Epithelial cell of proximal tubule (primary cell): ENCODE data around the gene ANKFN1. TPM values are rescaled to one million over a fixed set of nuclear protein-coding genes. Genes with fewer than 3 reads are reported as not detected.

Experiments
- DNase-seq: peaks from one replicate; pipeline ENCODE4 v3.0.0-alpha.2; 2011; ENCODE audit warnings: low read depth
- H3K4me3 ChIP-seq: 2 replicates; pipeline ENCODE4 v1.5.1; 2011; ENCODE audit warnings: low read depth, mild to moderate bottlenecking, low read length
- total RNA-seq: library from RNA; depleted of rRNA; stranded (reverse); fragments of >200 nt; gene quantifications from 2 replicates; pipeline ENCODE4 v1.2.3, GENCODE V29; 2015
- TF ChIP-seq, protein P1 (sequence below): conservative IDR thresholded peaks from 2 replicates; pipeline ENCODE4 v1.5.1; 2012; ENCODE audit warnings: low read depth, mild to moderate bottlenecking, low read length

ANKFN1 gene, protein sequence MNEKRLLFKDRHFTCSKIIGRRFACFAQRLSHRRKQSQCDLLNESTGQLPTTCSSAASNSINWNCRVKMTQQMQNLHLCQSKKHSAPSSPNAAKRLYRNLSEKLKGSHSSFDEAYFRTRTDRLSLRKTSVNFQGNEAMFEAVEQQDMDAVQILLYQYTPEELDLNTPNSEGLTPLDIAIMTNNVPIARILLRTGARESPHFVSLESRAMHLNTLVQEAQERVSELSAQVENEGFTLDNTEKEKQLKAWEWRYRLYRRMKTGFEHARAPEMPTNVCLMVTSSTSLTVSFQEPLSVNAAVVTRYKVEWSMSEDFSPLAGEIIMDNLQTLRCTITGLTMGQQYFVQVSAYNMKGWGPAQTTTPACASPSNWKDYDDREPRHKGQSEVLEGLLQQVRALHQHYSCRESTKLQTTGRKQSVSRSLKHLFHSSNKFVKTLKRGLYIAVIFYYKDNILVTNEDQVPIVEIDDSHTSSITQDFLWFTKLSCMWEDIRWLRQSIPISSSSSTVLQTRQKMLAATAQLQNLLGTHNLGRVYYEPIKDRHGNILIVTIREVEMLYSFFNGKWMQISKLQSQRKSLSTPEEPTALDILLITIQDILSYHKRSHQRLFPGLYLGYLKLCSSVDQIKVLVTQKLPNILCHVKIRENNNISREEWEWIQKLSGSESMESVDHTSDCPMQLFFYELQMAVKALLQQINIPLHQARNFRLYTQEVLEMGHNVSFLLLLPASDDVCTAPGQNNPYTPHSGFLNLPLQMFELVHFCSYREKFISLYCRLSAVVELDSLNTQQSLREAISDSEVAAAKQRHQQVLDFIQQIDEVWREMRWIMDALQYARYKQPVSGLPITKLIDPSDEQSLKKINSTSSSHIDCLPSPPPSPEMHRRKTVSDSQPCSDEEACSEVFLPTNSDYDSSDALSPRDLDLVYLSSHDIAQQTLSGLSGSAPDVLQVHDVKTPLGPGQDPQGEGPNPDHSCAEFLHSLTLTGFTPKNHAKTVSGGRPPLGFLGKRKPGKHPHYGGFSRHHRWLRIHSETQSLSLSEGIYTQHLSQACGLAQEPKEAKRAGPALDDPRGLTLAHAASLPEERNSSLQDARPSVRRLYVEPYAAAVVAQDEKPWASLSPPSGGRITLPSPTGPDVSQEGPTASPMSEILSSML
- total RNA-seq: not detected in 2 replicates

GRCh38 chr17:56152874-56153602, at the start of gene ANKFN1:
Gene ANKFN1 (plus strand): TSS chr17:56153475. CDS start chr17:56212668, 59,193 bp downstream.
- no peak within 1 kb of the TSS for H3K4me3 ChIP-seq
- TF ChIP-seq, protein P1, sequence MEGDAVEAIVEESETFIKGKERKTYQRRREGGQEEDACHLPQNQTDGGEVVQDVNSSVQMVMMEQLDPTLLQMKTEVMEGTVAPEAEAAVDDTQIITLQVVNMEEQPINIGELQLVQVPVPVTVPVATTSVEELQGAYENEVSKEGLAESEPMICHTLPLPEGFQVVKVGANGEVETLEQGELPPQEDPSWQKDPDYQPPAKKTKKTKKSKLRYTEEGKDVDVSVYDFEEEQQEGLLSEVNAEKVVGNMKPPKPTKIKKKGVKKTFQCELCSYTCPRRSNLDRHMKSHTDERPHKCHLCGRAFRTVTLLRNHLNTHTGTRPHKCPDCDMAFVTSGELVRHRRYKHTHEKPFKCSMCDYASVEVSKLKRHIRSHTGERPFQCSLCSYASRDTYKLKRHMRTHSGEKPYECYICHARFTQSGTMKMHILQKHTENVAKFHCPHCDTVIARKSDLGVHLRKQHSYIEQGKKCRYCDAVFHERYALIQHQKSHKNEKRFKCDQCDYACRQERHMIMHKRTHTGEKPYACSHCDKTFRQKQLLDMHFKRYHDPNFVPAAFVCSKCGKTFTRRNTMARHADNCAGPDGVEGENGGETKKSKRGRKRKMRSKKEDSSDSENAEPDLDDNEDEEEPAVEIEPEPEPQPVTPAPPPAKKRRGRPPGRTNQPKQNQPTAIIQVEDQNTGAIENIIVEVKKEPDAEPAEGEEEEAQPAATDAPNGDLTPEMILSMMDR: no peak
- DNase-seq: no peak

DNA sequence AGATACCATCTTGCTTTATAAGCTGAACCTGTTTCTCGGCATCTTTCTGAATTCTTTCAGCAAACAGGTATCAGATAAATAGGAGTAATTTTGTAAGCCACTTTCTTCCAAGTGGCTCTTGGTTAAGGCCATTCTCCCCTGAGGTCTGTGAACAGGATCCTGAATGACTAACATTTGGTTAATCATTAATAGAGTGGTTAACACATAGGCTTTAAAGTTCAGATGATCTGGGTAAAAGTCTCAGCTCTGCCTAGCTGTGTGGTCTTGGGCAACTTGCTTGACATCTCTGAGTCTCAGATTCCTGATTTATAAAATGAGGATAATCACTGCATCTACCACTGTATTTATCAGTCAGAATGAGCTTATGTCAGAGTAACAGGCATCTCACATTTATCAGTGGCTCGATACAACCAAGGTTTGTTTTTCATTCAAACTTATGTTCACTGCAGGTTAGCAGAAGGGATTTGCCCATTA, 44.4 kb upstream of the ANKFN1 start:
- no peak overlapping the region for H3K4me3 ChIP-seq
- peak; percentile 75 for DNase-seq
- TF ChIP-seq, protein P1: no peak

GRCh38 chr17:56109836-56110235, 43.4 kb upstream of the ANKFN1 start:
- TF ChIP-seq, protein P1: no peak
- DNase-seq: no peak
- no peak overlapping the region for H3K4me3 ChIP-seq

DNA sequence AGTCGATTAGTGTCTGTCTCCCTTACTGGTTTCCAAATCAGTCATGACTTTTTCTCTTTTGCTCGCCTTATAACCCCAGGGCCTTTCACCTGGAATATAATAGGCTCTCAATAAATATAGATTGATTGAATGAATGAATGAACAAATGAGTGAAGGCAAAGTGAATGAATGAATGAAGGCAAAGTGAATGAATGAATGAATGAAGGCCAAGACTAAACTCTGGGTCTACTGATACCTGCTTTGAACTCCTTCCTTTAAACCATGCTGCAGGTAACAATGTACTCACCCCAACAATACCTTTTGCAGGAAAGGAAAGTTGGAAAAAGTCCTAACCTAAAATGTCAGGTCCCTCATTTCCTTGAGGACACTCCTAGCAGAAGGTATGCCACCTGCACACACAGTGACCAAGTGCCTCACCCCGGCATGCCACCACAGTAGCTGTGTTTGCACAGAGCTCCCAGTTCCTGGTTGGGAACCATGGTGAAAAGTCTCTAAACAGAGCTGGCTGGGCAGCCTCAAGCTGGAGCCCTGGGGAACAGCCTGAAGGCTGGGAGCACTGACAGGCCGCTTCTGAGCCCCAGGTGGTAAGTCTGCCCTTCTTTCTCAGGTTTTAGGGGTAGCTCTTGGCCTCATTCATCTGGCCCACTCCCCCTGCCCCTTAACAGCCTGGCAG, 42.7 kb upstream of the ANKFN1 start:
- TF ChIP-seq, protein P1: no peak
- no peak overlapping the region for H3K4me3 ChIP-seq
- DNase-seq: no peak

GRCh38 chr17:56111706-56112485, 41.4 kb upstream of the ANKFN1 start:
- TF ChIP-seq, protein P1: no peak
- no peak for DNase-seq
- no peak overlapping the region for H3K4me3 ChIP-seq
